ENCODE measurements around the gene CHMP2A.
A peak's percentile ranks its signal among the peaks of the same experiment; 100 is the strongest.

The CHMP2A gene

DNA sequence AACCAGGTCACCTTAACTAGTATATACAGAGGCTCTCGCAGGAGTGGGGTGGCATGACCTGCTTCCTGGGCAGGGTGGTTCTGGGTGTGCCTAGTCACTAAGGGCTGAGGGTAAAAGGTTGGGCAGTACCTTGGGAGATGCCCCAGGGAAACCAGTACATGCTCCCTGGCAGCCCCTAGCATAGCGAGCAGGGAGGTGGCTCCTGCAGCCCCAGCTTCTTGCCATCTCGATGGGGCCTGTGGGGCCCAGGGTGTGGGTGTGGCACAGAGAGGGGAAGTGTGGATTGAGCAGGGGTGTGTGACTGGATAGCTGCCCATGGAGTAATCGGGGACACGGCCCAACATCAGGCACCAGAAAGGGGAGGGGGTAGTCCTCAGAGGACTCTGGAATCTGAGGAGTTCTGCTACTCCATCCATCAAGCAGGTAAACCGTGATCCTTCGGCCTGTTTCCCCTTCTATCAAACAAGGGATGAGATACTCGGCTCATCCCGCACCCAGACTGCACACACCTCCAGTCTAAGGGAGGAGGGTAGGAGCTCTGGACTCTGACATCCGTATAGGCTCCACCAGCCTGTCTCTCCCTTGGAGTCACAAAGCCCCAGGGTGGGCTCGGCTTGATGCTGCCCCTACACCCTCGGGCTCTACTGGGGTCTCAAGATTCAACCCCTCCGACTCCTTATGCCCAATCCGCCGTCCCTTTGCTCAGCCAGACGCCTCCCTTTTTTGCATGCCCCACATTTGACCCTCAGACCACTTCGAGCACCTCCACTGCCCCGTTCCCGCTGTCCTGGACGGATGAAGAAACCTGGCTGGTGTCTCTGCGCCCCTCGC is 36.4 kb downstream of the CHMP2A start:
- no peaks in the 10 kb centered on the region for H3K27me3 Mint-ChIP-seq (ENCODE audit: low read depth, poor library complexity)
- H3K27ac Mint-ChIP-seq = peak overlapping the region; percentile 99
- H3K36me3 Mint-ChIP-seq (ENCODE audit: low read depth) = peaks cover 7% of the 10 kb centered on the region
- no peaks in the 10 kb centered on the region for H3K9me3 Mint-ChIP-seq
- DNase-seq = no peak
- H3K4me3 Mint-ChIP-seq = peak overlapping the region; percentile 90
- TF ChIP-seq, protein P1, sequence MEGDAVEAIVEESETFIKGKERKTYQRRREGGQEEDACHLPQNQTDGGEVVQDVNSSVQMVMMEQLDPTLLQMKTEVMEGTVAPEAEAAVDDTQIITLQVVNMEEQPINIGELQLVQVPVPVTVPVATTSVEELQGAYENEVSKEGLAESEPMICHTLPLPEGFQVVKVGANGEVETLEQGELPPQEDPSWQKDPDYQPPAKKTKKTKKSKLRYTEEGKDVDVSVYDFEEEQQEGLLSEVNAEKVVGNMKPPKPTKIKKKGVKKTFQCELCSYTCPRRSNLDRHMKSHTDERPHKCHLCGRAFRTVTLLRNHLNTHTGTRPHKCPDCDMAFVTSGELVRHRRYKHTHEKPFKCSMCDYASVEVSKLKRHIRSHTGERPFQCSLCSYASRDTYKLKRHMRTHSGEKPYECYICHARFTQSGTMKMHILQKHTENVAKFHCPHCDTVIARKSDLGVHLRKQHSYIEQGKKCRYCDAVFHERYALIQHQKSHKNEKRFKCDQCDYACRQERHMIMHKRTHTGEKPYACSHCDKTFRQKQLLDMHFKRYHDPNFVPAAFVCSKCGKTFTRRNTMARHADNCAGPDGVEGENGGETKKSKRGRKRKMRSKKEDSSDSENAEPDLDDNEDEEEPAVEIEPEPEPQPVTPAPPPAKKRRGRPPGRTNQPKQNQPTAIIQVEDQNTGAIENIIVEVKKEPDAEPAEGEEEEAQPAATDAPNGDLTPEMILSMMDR (IDR thresholded peaks at IDR 0.05) = no peak
- H3K4me1 Mint-ChIP-seq = peaks cover 58% of the 10 kb centered on the region

DNA sequence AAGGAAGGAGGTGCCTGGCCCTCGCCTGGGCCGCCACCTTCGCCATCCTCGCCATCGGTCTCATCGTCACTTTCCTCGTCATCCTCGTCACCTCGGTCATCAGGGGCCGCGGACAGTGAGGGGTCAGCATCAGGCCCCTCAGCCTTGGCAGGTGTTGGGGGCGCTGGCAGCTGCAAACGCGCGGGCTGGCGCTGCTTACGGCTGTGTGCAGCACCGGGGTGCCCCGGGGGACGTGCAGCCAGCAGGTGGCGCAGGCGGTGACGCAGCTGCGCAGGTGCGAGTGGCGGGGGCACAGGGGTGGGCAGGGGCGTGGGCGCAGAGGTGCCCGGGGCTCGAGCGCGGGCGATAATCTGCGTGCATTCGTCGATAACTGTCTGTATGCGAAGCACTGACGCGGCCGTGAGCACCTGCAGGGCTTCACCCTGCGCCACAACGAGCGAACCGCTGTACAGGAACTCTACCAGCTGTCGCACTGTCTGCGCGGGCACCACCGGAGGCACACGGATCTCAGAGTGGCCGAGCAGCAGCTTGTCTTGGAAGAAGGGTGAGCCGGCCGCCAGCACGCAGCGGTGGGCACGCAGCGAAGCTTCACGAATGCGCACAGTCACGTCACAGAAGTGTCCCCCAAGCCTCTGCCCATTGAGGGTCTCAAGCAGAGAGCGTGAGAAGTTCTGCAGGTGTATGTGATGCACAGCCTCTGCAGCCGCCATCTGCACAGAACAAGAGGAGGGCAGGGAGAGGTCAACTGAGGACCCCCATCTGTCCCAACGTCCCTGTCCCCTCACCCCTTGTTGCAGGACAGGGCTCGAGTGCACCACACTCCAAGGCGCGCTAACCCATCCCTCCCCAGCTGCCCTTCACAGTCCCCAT is 37.7 kb downstream of the CHMP2A start:
- Mint-ChIP-seq H3K36me3 (ENCODE audit: low read depth) (peaks cover 7% of the 10 kb centered on the region), H3K4me3 (peak overlapping the region; percentile 56), H3K4me1 (peaks cover 58% of the 10 kb centered on the region), H3K9me3 (no peaks in the 10 kb centered on the region), H3K27ac (no peak overlapping the region), H3K27me3 (ENCODE audit: low read depth, poor library complexity) (no peaks in the 10 kb centered on the region)
- TF ChIP-seq, protein P1 (IDR thresholded peaks at IDR 0.05) = no peak
- DNase-seq = no peak

DNA sequence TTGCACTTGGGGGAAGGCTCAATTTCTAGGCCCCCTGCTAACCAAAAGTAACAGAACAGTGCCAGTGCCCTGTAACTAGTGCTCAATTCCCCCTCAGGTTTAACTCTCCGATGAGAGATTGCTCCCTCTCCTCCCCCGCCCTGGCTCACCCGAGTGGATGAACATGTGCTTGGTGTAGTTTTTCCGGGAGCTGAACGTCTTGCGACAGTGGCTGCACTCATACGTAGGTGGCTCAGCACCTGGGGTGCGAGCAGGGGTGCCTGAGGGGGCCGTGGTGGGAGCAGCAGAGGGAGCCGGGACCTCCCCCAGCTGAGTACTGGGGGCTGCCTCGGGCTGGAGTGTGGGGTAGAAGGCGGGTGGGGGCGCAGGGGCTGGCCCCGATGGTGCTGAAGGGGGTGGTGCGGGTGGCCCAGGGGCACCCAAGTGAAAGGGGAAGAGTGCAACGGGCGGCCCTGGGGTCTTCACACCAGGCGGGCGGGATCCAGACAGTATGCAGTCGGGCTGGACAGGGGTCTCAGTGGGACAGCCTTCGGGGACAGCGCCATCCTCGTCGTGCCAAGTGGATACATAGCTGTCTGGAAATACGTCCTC is 38.6 kb downstream of the CHMP2A start:
- H3K4me1 Mint-ChIP-seq = peaks cover 53% of the 10 kb centered on the region
- H3K27ac Mint-ChIP-seq = peak overlapping the region; percentile 93
- H3K27me3 Mint-ChIP-seq (ENCODE audit: low read depth, poor library complexity) = no peaks in the 10 kb centered on the region
- DNase-seq = no peak
- no peaks in the 10 kb centered on the region for H3K9me3 Mint-ChIP-seq
- H3K4me3 Mint-ChIP-seq = peak overlapping the region; percentile 72
- H3K36me3 Mint-ChIP-seq (ENCODE audit: low read depth) = peaks cover 7% of the 10 kb centered on the region
- TF ChIP-seq, protein P1 (IDR thresholded peaks at IDR 0.05) = no peak

DNA sequence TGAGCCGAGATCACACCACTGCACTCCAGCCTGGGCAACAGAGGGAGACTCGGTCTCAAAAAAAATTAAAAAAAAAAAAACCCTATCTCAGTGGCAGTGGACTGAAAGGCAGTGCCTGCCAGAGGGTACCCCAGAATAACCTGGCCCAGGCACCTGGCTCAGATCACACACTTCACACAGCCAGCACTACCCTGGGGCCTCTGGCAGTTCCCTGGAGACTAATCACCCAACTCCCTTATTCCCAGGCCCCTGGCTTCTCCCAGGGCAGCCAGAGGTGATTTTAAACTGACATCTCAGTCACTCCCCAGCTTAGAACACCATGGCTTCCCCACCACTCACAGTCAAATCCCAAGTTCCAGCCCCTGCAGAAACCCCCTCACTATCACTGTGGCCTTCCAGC is 39.6 kb downstream of the CHMP2A start:
- TF ChIP-seq, protein P1 (IDR thresholded peaks at IDR 0.05) = no peak
- H3K36me3 Mint-ChIP-seq (ENCODE audit: low read depth) = peaks cover 7% of the 10 kb centered on the region
- H3K4me3 Mint-ChIP-seq = peak overlapping the region; percentile 72
- no peak for DNase-seq
- no peaks in the 10 kb centered on the region for H3K27me3 Mint-ChIP-seq (ENCODE audit: low read depth, poor library complexity)
- H3K27ac Mint-ChIP-seq = peak overlapping the region; percentile 93
- H3K9me3 Mint-ChIP-seq = no peaks in the 10 kb centered on the region
- H3K4me1 Mint-ChIP-seq = peaks cover 51% of the 10 kb centered on the region

DNA sequence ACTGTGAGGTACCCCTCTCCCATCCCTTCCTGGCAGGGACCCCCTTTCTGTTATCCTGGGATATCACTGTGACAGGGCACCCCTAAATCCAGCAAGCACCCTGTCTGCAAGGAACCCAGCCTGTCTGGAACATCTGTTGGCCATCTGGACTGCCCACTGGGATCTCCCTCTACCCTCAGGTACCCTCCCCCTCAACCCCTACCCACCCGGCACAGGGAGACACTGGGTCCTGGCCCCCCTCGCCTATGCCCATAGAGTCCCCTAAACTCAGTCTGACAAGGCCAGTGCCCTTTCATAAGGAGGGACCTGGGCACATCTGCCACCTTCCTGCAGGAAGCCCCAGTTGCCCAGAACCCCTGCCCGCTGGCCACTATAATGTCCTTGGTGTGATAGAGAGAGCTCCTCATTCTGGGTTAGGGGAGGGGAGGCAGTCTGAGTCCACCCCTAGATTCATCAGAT is 40.3 kb downstream of the CHMP2A start:
- H3K36me3 Mint-ChIP-seq (ENCODE audit: low read depth) = peaks cover 11% of the 10 kb centered on the region
- peaks cover 3% of the 10 kb centered on the region for H3K9me3 Mint-ChIP-seq
- H3K4me1 Mint-ChIP-seq = peaks cover 52% of the 10 kb centered on the region
- no peak overlapping the region for H3K27ac Mint-ChIP-seq
- peaks cover 3% of the 10 kb centered on the region for H3K27me3 Mint-ChIP-seq (ENCODE audit: low read depth, poor library complexity)
- peak overlapping the region; percentile 83 for H3K4me3 Mint-ChIP-seq
- no peak for DNase-seq
- TF ChIP-seq, protein P1 (IDR thresholded peaks at IDR 0.05) = no peak
